ENCODE data around the gene FGF14.

GRCh38 chr13:102208347-102208746 is 193.5 kb downstream of the FGF14 start:
- TF ChIP-seq ZNF791 (tag by site-specific recombination; IDR thresholded peaks at IDR 0.05) (no peak), ZBTB7A (tag by site-specific recombination; IDR thresholded peaks at IDR 0.05; ENCODE audit: low read depth) (no peak), CTCF (tag by site-specific recombination; IDR thresholded peaks at IDR 0.05) (no peak), MZF1 (tag by site-specific recombination; IDR thresholded peaks at IDR 0.05; ENCODE audit: borderline replicate concordance) (no peak), ZNF292 (tag by site-specific recombination; IDR thresholded peaks at IDR 0.05; ENCODE audit: borderline replicate concordance, low read depth) (no peak), REPIN1 (tag by site-specific recombination; IDR thresholded peaks at IDR 0.05; ENCODE audit: low read depth) (no peak), HOXC10 (CRISPR knock-in tag; IDR thresholded peaks at IDR 0.05) (no peak), YY1 (tag by site-specific recombination; IDR thresholded peaks at IDR 0.05) (no peak), ZXDB (tag by site-specific recombination; IDR thresholded peaks at IDR 0.05) (no peak), ZNF513 (tag by site-specific recombination; IDR thresholded peaks at IDR 0.05) (no peak)
